Measurements from ENCODE around the gene DIO1.
A peak's percentile ranks its signal among the peaks of the same experiment; 100 is the strongest.

DIO1 gene

DNA sequence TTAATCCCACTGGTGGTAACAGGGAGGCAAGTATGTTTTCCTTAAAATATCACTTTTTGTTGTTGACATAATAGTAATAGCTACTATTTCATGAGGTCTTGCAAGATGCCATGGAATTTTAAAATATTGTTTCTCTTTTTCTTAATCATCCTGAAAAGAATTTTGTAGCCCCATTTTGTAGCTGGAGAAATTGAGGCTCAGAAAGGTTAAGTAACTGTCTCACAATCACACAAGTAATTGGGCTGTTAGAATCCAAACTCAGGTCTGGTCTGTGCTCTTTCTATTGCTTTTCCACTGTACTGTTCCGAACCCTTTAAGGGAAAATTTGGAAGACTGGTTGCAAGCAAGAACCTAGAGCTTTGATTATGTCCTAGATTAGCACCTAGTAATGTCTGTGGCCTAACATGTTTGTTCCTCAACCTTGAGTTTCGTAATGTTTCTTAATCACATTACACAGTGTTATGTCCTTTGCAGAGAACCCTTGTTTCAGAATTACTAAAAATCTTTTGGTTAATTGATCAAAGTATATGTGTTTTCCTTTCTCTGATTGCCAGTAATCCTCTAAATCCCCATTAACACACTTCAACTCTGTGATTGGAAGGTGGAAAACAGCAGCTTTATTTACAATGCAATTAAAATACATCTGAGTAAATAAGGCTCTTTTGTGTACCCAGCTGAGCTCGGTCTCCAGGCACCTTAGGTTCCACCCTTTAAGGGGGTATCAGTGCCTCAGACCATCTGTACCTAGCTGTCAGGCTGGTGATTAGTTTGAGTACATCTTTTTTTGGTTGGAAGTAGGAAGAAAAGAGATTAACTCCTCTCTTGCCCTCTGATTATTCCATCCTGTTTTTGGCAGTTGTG lies 62.6 kb downstream of the DIO1 start:
- TF ChIP-seq, protein P1, sequence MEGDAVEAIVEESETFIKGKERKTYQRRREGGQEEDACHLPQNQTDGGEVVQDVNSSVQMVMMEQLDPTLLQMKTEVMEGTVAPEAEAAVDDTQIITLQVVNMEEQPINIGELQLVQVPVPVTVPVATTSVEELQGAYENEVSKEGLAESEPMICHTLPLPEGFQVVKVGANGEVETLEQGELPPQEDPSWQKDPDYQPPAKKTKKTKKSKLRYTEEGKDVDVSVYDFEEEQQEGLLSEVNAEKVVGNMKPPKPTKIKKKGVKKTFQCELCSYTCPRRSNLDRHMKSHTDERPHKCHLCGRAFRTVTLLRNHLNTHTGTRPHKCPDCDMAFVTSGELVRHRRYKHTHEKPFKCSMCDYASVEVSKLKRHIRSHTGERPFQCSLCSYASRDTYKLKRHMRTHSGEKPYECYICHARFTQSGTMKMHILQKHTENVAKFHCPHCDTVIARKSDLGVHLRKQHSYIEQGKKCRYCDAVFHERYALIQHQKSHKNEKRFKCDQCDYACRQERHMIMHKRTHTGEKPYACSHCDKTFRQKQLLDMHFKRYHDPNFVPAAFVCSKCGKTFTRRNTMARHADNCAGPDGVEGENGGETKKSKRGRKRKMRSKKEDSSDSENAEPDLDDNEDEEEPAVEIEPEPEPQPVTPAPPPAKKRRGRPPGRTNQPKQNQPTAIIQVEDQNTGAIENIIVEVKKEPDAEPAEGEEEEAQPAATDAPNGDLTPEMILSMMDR (IDR thresholded peaks at IDR 0.05), result no peak
- Histone ChIP-seq H3K27ac (peak overlapping the region in 1 of 2 donors; percentile 28), H3K4me3 (no peak overlapping the region)
- DNase-seq (ENCODE audit: low spot score), result no peak

DNA sequence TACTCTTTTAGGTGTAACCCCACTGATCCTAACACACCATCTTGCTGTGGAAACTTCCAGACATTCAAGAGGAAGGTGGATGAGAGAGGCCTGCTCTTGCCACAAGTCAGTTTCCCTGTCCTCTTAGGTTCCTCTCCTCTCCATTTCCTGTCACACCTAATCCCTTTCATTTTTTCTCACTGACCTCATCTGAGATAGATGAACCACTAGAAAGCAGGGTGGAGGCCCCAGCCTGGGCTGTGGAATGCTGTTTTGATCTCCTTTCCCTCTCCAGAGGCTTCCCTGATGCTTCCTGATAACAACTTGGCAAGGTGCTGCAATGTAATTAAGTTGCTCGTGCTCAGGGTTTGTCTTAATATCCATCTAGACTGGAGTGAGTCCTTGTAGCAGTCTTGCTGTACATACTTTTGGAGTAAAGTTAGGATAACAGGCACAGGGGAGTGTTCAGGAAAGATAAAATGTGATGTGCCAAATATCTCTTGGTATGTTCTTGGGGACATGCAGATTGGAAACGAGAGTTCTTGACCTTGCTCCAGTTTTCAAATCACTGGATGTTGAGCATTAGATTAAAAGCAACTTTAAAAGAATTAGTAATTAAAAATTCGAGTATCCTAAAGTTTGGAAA lies 63.3 kb downstream of the DIO1 start:
- Histone ChIP-seq H3K4me3 (no peak overlapping the region), H3K27ac (peak overlapping the region in 1 of 2 donors; percentile 28)
- no peak for DNase-seq (ENCODE audit: low spot score)
- TF ChIP-seq, protein P1 (IDR thresholded peaks at IDR 0.05), result no peak

DNA sequence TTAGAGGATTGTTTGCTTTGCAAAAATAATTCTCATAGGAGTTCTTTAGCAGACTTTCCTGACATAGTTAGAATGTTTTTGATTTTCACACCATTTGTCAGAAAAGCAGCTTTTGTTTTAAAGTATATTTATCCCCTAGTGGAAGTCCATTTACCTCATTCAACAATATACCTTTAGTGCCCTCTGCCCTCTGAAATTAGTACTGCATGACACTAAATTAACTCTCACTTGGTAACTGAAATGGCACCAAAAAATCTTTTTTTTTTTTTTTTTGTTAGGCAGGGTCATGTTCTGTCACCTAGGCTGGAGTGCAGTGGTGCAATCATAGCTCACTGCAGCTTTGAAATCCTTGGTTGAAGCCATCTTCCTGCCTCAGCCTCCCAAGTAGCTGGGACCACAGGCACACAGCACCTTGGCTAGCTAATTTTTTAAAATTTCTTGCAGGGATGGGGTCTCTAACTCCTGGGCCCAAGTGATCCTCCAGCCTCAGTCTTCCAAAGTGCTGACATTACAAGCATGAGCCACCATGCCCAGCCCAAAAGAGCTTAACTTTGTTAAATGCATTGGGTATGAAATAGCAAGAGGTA lies 65.8 kb downstream of the DIO1 start:
- DNase-seq (ENCODE audit: low spot score), result no peak
- Histone ChIP-seq H3K4me3 (no peak overlapping the region), H3K27ac (no peak overlapping the region)
- TF ChIP-seq, protein P1 (IDR thresholded peaks at IDR 0.05), result no peak
